SK-N-SH (cell line): ENCODE data around the gene TGFB2. TPM values are rescaled to one million over a fixed set of nuclear protein-coding genes. Genes with fewer than 3 reads are reported as not detected.
A peak's percentile ranks its signal among the peaks of the same experiment; 100 is the strongest.

Source experiments
- CTCF ChIA-PET: fragments of 300-600, 350-600 bp; formaldehyde crosslinking; extraction: SDS; loops from one replicate; lab custom pipeline; 2021; lab: Yijun Ruan, JAX
- POLR2A ChIA-PET: fragments of 350-600 bp; sonication (Branson Sonifier 250); formaldehyde crosslinking; extraction: SDS; loops from one replicate; lab custom pipeline; 2020; ENCODE audit warnings: antibody characterized with exemption, inconsistent platforms; lab: Yijun Ruan, JAX
- DNase-seq: peaks from one replicate; pipeline ENCODE4 v3.0.0; 2012
- H2AFZ ChIP-seq: fragments of 200-600 bp; sonication (generic); 2 replicates; pipeline ENCODE4 v1.8.1; 2016; ENCODE audit warnings: antibody characterized with exemption, mild to moderate bottlenecking, low read depth
- H3F3A ChIP-seq: fragments of 200-600 bp; sonication (generic); replicated peaks from 2 replicates; pipeline ENCODE3; 2016; ENCODE audit warnings: antibody characterized with exemption, mild to moderate bottlenecking; ENCODE audit not compliant: insufficient read depth
- H3K27ac ChIP-seq, 2 experiments: fragments of 200-500 bp in 1 of 2; fragments of 200-600 bp in 1 of 2; sonication (Bioruptor generic) in 1 of 2; sonication (generic), shearing (Covaris generic) in 1 of 2; 2 replicates each; pipeline versions ENCODE4 v1.5.1 to v1.6.1; 2014 to 2016; ENCODE audit warnings: low read depth in 2 of 2, inconsistent platforms in 1 of 2, low read length in 1 of 2, mild to moderate bottlenecking in 1 of 2, mixed read lengths in 1 of 2
- H3K27me3 ChIP-seq: fragments of 200-600 bp; sonication (generic), shearing (Covaris generic); 2 replicates; pipeline ENCODE4 v1.6.1; 2016; ENCODE audit warnings: mixed run types; ENCODE audit not compliant: insufficient read depth
- H3K36me3 ChIP-seq, 2 experiments: fragments of 200-500 bp in 1 of 2; fragments of 200-600 bp in 1 of 2; sonication (Bioruptor generic) in 1 of 2; sonication (generic) in 1 of 2; replicated peaks in 1 of 2; 2 replicates each; pipeline versions ENCODE3 to v1.5.1; 2014 to 2016; ENCODE audit warnings: low read length in 1 of 2, mild to moderate bottlenecking in 1 of 2; ENCODE audit not compliant: insufficient read depth in 2 of 2, control insufficient read depth in 1 of 2
- H3K4me1 ChIP-seq, 2 experiments: fragments of 200-500 bp in 1 of 2; fragments of 200-600 bp in 1 of 2; sonication (Bioruptor generic) in 1 of 2; sonication (generic), shearing (Covaris generic) in 1 of 2; 2 replicates each; pipeline versions ENCODE4 v1.5.1 to v1.6.1; 2014 to 2016; ENCODE audit warnings: low read depth in 1 of 2, low read length in 1 of 2, mixed run types in 1 of 2; ENCODE audit not compliant: insufficient read depth in 2 of 2, control insufficient read depth in 1 of 2
- H3K4me2 ChIP-seq: fragments of 200-600 bp; sonication (generic), shearing (Covaris generic); 2 replicates; pipeline ENCODE4 v1.6.1; 2017; ENCODE audit warnings: mixed run types
- H3K4me3 ChIP-seq, 2 experiments: fragments of 200-500 bp in 1 of 2; fragments of 200-600 bp in 1 of 2; sonication (Bioruptor generic) in 1 of 2; sonication (generic), shearing (Covaris generic) in 1 of 2; 2 replicates each; pipeline versions ENCODE4 v1.5.1 to v1.8.1; 2014 to 2016; ENCODE audit warnings: low read depth in 2 of 2, inconsistent platforms in 1 of 2, low read length in 1 of 2, mild to moderate bottlenecking in 1 of 2, mixed read lengths in 1 of 2, moderate library complexity in 1 of 2
- H3K79me2 ChIP-seq: fragments of 200-600 bp; sonication (generic); 2 replicates; pipeline ENCODE4 v1.8.1; 2017; ENCODE audit warnings: mild to moderate bottlenecking; ENCODE audit not compliant: insufficient read depth
- H3K9ac ChIP-seq: fragments of 200-600 bp; sonication (generic); 2 replicates; pipeline ENCODE4 v1.6.1; 2017; ENCODE audit warnings: mixed run types
- H3K9me2 ChIP-seq: fragments of 200-600 bp; sonication (generic); 2 replicates; pipeline ENCODE4 v1.6.1; 2017; ENCODE audit warnings: mixed run types
- H3K9me3 ChIP-seq: fragments of 200-600 bp; sonication (generic); 2 replicates; pipeline ENCODE4 v1.6.1; 2017; ENCODE audit warnings: mixed run types, mild to moderate bottlenecking, moderate library complexity
- H4K20me1 ChIP-seq: fragments of 200-600 bp; sonication (generic); 2 replicates; pipeline ENCODE4 v1.6.1; 2017; ENCODE audit warnings: mild to moderate bottlenecking, mixed run types; ENCODE audit not compliant: insufficient read depth
- CTCF ChIP-seq: fragments of 200-600 bp; sonication (generic); IDR thresholded peaks from 2 replicates; pipeline ENCODE4 v1.6.1; 2017; ENCODE audit warnings: antibody characterized with exemption, mild to moderate bottlenecking, moderate library complexity
- FOSL2 ChIP-seq: IDR thresholded peaks from 2 replicates; pipeline ENCODE4 v1.4.0; 2012; ENCODE audit warnings: low read depth, mild to moderate bottlenecking, moderate library complexity, borderline replicate concordance
- JUND ChIP-seq: IDR thresholded peaks from 2 replicates; pipeline ENCODE4 v1.4.0; 2012
- MAX ChIP-seq: IDR thresholded peaks from 2 replicates; pipeline ENCODE4 v1.4.0; 2012; ENCODE audit warnings: low read depth
- MEF2A ChIP-seq: IDR thresholded peaks from 2 replicates; pipeline ENCODE4 v1.4.0; 2012; ENCODE audit warnings: low read depth, borderline replicate concordance
- MXI1 ChIP-seq: IDR thresholded peaks from 2 replicates; pipeline ENCODE4 v1.6.1; 2012; ENCODE audit warnings: mild to moderate bottlenecking, low read depth, low read length, improper control_type of control experiment
- REST ChIP-seq: IDR thresholded peaks from 2 replicates; pipeline ENCODE4 v1.6.1; 2012; ENCODE audit warnings: mild to moderate bottlenecking, low read depth, low read length, moderate library complexity
- RFX5 ChIP-seq: IDR thresholded peaks from 2 replicates; pipeline ENCODE4 v1.6.1; 2012; ENCODE audit warnings: mild to moderate bottlenecking, improper control_type of control experiment, low read length
- RXRA ChIP-seq: IDR thresholded peaks from 2 replicates; pipeline ENCODE4 v1.4.0; 2012; ENCODE audit warnings: low read depth, mild to moderate bottlenecking, borderline replicate concordance
- SIN3A ChIP-seq: IDR thresholded peaks from 2 replicates; pipeline ENCODE4 v1.6.1; 2012; ENCODE audit warnings: low read depth, mild to moderate bottlenecking, low read length, moderate library complexity, borderline replicate concordance
- SMC3 ChIP-seq: IDR thresholded peaks from 2 replicates; pipeline ENCODE4 v1.6.1; 2012; ENCODE audit warnings: low read depth, low read length, improper control_type of control experiment
- TAF1 ChIP-seq: IDR thresholded peaks from 2 replicates; pipeline ENCODE4 v1.6.1; 2012; ENCODE audit warnings: low read depth, mild to moderate bottlenecking, low read length, moderate library complexity, borderline replicate concordance
- TCF12 ChIP-seq: IDR thresholded peaks from 2 replicates; pipeline ENCODE4 v1.4.0; 2012
- WGBS: methylation state at CpG from one replicate; pipeline ENCODE4 v1.1.6; 2017; ENCODE audit warnings: low lambda C conversion rate; 5-methylcytosine and 5-hydroxymethylcytosine counted together
- polyA plus RNA-seq, 3 experiments: library from polyadenylated mRNA; depleted of rRNA; stranded (reverse); fragments of >200 nt; gene quantifications; 2 replicates each; pipeline ENCODE4 v1.2.3, GENCODE V29; 2012
- TF ChIP-seq, protein P1 (sequence below): IDR thresholded peaks from 2 replicates; pipeline ENCODE4; 2012

The TGFB2 gene
- polyA plus RNA-seq, 1 of the 3 experiments (the other 2 are of a cell fraction): 2.4 TPM

- Histone ChIP-seq H3K4me2 (peak overlapping the region; percentile 73), H3K27ac (no peak overlapping the region; a peak in 1 of 4 replicates), H3K36me3 (peaks cover 0 to 6% of the 10 kb centered on the region in 2 experiments), H3K9ac (peak overlapping the region; percentile 61), H3K79me2 (no peaks in the 10 kb centered on the region), H3K9me3 (no peaks in the 10 kb centered on the region), H3K9me2 (no peaks in the 10 kb centered on the region), H3K27me3 (no peaks in the 10 kb centered on the region), H3F3A (peaks cover 5% of the 10 kb centered on the region), H2AFZ (peak overlapping the region; percentile 75; the same call in 1 of the 2 replicates), H3K4me1 (peaks cover 7 to 20% of the 10 kb centered on the region in 2 experiments; a peak in 2 of 4 replicates), H3K4me3 (peak overlapping the region; percentile 52 to 57), H4K20me1 (no peaks in the 10 kb centered on the region)
- ChIA-PET CTCF (interaction anchor here (0.9 to 2.4 kb wide), 5 partner anchors 13 to 721 kb away, joined by 3 to 7 read pairs (median 3); no protein-coding TSS in a partner anchor), POLR2A (no interaction called here)
- DNase-seq: no peak
- TF ChIP-seq SIN3A: no peak
- no peak for TF ChIP-seq JUND
- no peak for TF ChIP-seq MXI1
- TF ChIP-seq RFX5: no peak
- TF ChIP-seq, protein P1, sequence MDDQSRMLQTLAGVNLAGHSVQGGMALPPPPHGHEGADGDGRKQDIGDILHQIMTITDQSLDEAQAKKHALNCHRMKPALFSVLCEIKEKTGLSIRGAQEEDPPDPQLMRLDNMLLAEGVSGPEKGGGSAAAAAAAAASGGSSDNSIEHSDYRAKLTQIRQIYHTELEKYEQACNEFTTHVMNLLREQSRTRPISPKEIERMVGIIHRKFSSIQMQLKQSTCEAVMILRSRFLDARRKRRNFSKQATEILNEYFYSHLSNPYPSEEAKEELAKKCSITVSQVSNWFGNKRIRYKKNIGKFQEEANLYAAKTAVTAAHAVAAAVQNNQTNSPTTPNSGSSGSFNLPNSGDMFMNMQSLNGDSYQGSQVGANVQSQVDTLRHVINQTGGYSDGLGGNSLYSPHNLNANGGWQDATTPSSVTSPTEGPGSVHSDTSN: no peak
- no peak for TF ChIP-seq TCF12
- TF ChIP-seq TAF1: no peak
- no peak for TF ChIP-seq REST
- no peak for TF ChIP-seq SMC3
- no peak for TF ChIP-seq CTCF
- no peak for TF ChIP-seq MAX
- no peak for TF ChIP-seq FOSL2
- no peak for TF ChIP-seq RXRA
- no peak for TF ChIP-seq MEF2A
- WGBS: 79% methylated on average over 39 of the region's 39 CpGs
Measured at GRCh38 chr1:218346391-218347204, 1.5 kb downstream of the TGFB2 start.
